Gastroesophageal sphincter (tissue), 4 donors: ENCODE measurements around the gene GTF2I. TPM values are rescaled to one million over a fixed set of nuclear protein-coding genes. Genes with fewer than 3 reads are reported as not detected.
A peak's percentile ranks its signal among the peaks of the same experiment; 100 is the strongest.

Source experiments
- ATAC-seq: fragments of 150-250 bp; one replicate; pipeline ENCODE4 v1.9.1; 2016; ENCODE audit warnings: mild to moderate bottlenecking, moderate library complexity
- H3K27ac ChIP-seq, 4 donors: fragments of 200-600 bp; sonication (generic) in 3 of 4; 1 replicate in 3 of 4; 2 replicates in 1 of 4; pipeline ENCODE4 v1.5.1; 2016 to 2019
- H3K27me3 ChIP-seq: fragments of 200-600 bp; sonication (generic); one replicate; pipeline ENCODE4 v1.5.1; 2019
- H3K36me3 ChIP-seq, 2 donors: fragments of 200-600 bp; sonication (generic); one replicate each; pipeline ENCODE4 v1.5.1; 2019; ENCODE audit warnings: control low read depth in 1 of 2
- H3K4me1 ChIP-seq, 3 donors: fragments of 200-600 bp; sonication (generic); 1 replicate in 2 of 3; 2 replicates in 1 of 3; pipeline ENCODE4 v1.5.1; 2016 to 2019; ENCODE audit warnings: control low read depth in 2 of 3
- H3K4me3 ChIP-seq, 2 donors: fragments of 200-600 bp; sonication (generic); one replicate each; pipeline ENCODE4 v1.5.1; 2019; ENCODE audit warnings: mild to moderate bottlenecking in 1 of 2, moderate library complexity in 1 of 2
- H3K9me3 ChIP-seq, 3 donors: fragments of 200-600 bp; sonication (generic); one replicate each; pipeline ENCODE4 v1.5.1; 2017 to 2019; ENCODE audit warnings: control low read depth in 2 of 3
- EP300 ChIP-seq: sonication (generic); formaldehyde crosslinking; IDR thresholded peaks from one replicate; pipeline ENCODE4 v1.6.1; 2017; ENCODE audit warnings: antibody characterized with exemption, mild to moderate bottlenecking
- POLR2A ChIP-seq, 2 donors: fragments of 450-650 bp; IDR thresholded peaks; one replicate each; pipeline ENCODE4 v1.6.1; 2017; ENCODE audit warnings: antibody characterized with exemption in 2 of 2, mild to moderate bottlenecking in 2 of 2, moderate library complexity in 1 of 2
- POLR2AphosphoS5 ChIP-seq: sonication (generic); formaldehyde crosslinking; IDR thresholded peaks from one replicate; pipeline ENCODE4 v1.6.1; 2017; ENCODE audit warnings: antibody characterized with exemption
- WGBS, 2 donors: methylation state at CpG; one replicate each; pipeline ENCODE4 v1.1.5; 2018; ENCODE audit warnings: low coverage in 1 of 2; 5-methylcytosine and 5-hydroxymethylcytosine counted together
- total RNA-seq, 4 donors: library from RNA; depleted of rRNA; stranded (reverse); fragments of >200 nt; gene quantifications; one replicate each; pipeline ENCODE4 v1.1.0, GENCODE V29; 2016
- TF ChIP-seq, protein P1 (sequence below), 4 experiments: fragments of 200-600 bp in 2 of 4; fragments of 450-650 bp in 2 of 4; sonication (generic) in 1 of 4; IDR thresholded peaks; one replicate each; pipeline ENCODE4 v1.5.1; 2017 to 2019; ENCODE audit warnings: antibody characterized with exemption in 4 of 4, mild to moderate bottlenecking in 2 of 4, moderate library complexity in 2 of 4

Gene GTF2I
- total RNA-seq, 4 donors from 2014 or later, result 116 to 173 (median 154) TPM

GRCh38 chr7:74619235-74619860 is 38.2 kb upstream of the GTF2I start:
- Histone ChIP-seq H3K27ac (no peak overlapping the region), H3K36me3 (no peaks in the 10 kb centered on the region), H3K4me3 (no peak overlapping the region), H3K4me1 (no peaks in the 10 kb centered on the region), H3K9me3 (no peaks in the 10 kb centered on the region), H3K27me3 (no peaks in the 10 kb centered on the region)
- WGBS, 2 donors, result 83 to 92% methylated on average over 1 to 8 of the region's 14 CpGs
- no peak for ATAC-seq
- TF ChIP-seq POLR2A (IDR thresholded peaks at IDR 0.05) (no peak), EP300 (no peak), POLR2AphosphoS5 (no peak)
- TF ChIP-seq, protein P1, sequence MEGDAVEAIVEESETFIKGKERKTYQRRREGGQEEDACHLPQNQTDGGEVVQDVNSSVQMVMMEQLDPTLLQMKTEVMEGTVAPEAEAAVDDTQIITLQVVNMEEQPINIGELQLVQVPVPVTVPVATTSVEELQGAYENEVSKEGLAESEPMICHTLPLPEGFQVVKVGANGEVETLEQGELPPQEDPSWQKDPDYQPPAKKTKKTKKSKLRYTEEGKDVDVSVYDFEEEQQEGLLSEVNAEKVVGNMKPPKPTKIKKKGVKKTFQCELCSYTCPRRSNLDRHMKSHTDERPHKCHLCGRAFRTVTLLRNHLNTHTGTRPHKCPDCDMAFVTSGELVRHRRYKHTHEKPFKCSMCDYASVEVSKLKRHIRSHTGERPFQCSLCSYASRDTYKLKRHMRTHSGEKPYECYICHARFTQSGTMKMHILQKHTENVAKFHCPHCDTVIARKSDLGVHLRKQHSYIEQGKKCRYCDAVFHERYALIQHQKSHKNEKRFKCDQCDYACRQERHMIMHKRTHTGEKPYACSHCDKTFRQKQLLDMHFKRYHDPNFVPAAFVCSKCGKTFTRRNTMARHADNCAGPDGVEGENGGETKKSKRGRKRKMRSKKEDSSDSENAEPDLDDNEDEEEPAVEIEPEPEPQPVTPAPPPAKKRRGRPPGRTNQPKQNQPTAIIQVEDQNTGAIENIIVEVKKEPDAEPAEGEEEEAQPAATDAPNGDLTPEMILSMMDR (IDR thresholded peaks at IDR 0.05), result no peak

DNA sequence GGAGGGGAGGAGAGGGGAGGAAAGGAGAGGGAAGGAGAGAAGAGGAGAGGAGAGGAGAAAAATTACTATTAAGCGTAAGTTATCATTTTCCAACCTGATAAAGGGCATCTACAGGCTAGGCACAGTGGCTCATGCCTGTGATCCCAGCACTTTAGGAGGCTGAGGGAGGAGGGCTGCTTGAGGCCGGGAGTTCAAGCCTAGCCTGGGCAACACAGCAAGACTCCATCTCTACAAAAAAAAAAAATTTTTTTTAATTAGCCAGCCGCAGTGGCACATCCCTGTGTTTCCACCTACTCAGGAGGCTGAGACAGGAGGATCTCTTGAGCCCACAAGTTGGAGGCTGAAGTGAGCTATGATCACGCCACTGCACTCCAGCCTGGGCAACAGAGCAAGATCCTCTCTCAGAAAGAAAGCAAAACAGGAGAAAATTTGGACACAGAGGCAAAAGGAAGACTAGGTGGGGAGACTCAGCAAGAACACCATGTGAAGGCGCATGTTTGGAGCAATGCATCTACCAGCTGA is 35.2 kb upstream of the GTF2I start:
- Histone ChIP-seq H3K4me1 (peaks cover 0 to 21% (median 0%) of the 10 kb centered on the region in 3 donors), H3K4me3 (no peak overlapping the region), H3K27me3 (no peaks in the 10 kb centered on the region), H3K27ac (no peak overlapping the region), H3K36me3 (no peaks in the 10 kb centered on the region), H3K9me3 (no peaks in the 10 kb centered on the region)
- no peak for ATAC-seq
- no peak for TF ChIP-seq POLR2A (IDR thresholded peaks at IDR 0.05)
- TF ChIP-seq POLR2AphosphoS5, result no peak
- TF ChIP-seq EP300, result no peak
- TF ChIP-seq, protein P1 (IDR thresholded peaks at IDR 0.05), result no peak
- WGBS, 2 donors, result 94 to 97% methylated on average over 2 to 5 of the region's 5 CpGs

DNA sequence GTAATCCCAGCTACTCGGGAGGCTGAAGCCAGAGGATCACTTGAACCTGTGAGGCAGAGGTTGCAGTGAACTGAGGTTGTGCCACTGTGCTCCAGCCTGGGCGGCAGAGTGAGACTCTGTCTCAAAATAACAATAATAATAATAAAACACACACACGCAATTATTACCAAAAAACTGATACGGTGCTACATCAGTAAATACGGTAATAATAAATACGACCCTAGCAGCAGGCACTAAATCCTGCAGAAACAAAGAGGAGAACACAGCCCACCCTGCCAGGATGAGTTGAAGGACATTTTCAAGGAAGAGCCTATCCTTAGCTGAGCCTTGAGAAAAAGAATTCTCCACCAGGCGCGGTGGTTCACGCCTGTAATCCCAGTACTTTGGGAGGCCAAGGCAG is 34.4 kb upstream of the GTF2I start:
- Histone ChIP-seq H3K4me3 (no peak overlapping the region), H3K27ac (no peak overlapping the region), H3K36me3 (no peaks in the 10 kb centered on the region), H3K4me1 (peaks cover 0 to 29% (median 0%) of the 10 kb centered on the region in 3 donors), H3K9me3 (no peaks in the 10 kb centered on the region), H3K27me3 (no peaks in the 10 kb centered on the region)
- TF ChIP-seq POLR2AphosphoS5 (no peak), EP300 (no peak), POLR2A (IDR thresholded peaks at IDR 0.05) (no peak)
- TF ChIP-seq, protein P1 (IDR thresholded peaks at IDR 0.05), result no peak
- ATAC-seq, result no peak
- WGBS, 2 donors, result 79 to 93% methylated on average over 2 to 8 of the region's 9 CpGs

DNA sequence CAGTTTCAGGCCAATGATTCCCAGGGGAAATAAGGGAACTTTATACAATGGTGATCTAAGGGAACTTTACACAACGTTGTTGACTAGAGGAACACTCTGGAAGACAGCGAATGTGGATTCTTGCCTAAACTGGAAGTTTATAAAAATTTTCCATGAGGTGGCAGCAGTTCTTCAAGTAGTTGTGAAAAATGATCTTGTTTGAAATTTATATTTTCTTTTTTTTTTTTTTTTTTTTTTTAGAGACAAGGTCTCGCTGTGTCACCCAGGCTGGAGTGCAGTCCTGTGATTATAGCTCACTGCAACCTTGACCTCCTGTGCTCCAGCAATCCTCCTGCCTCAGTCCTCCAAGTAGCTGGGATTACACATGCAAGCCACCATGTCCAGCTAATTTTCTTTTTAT is 32.1 kb upstream of the GTF2I start:
- TF ChIP-seq EP300 (no peak), POLR2A (IDR thresholded peaks at IDR 0.05) (no peak), POLR2AphosphoS5 (peak; percentile 40)
- TF ChIP-seq, protein P1 (IDR thresholded peaks at IDR 0.05), result peak in 2 of 4 experiments; percentile 20 to 36
- no peak overlapping the region for H3K4me3 ChIP-seq
- WGBS, 2 donors, result 6 to 13% methylated on average over 3 of the region's 3 CpGs
- H3K27me3 ChIP-seq, result no peaks in the 10 kb centered on the region
- H3K27ac ChIP-seq, result peak overlapping the region in 2 of 4 donors; percentile 39 to 43
- ATAC-seq, result peak; percentile 70
- H3K36me3 ChIP-seq, result no peaks in the 10 kb centered on the region
- no peaks in the 10 kb centered on the region for H3K9me3 ChIP-seq
- H3K4me1 ChIP-seq, result peaks cover 0 to 38% (median 0%) of the 10 kb centered on the region in 3 donors
